Activated CD4-positive, alpha-beta T cell treated with anti-CD3 and anti-CD28 coated beads for 24 hours (primary cell): ENCODE measurements around the gene OVCA2.

ENCODE experiments used
- DNase-seq, 2 donors: peaks; one replicate each; pipeline ENCODE4 v3.0.0-alpha.2; 2020; ENCODE audit warnings: low read depth in 2 of 2

The OVCA2 gene

GRCh38 chr17:2064980-2065785 is 23.4 kb downstream of the OVCA2 start:
- peak; percentile 50 to 58 for DNase-seq

DNA sequence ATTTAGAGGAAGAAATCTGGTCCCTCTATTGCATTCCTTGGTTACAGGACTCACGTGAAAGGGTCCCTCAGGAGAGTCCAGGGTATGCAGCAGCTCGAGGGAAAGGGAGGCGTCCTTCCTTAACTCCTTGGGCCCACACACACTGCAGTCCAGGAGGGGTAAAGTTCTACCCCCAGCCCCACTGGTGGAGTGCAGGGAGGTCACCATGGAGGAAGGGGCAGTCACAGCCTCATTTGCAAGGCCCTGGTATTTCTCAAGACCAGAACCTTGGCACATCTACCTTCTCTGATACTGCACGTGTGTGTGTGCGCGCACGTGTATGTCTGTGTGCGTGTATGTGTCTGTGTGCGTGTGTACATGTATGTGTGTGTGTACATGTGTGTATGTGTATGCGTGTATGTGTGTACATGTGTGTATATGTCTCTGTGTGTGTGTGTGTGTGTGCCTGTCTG is 24.2 kb downstream of the OVCA2 start:
- DNase-seq: no peak

DNA sequence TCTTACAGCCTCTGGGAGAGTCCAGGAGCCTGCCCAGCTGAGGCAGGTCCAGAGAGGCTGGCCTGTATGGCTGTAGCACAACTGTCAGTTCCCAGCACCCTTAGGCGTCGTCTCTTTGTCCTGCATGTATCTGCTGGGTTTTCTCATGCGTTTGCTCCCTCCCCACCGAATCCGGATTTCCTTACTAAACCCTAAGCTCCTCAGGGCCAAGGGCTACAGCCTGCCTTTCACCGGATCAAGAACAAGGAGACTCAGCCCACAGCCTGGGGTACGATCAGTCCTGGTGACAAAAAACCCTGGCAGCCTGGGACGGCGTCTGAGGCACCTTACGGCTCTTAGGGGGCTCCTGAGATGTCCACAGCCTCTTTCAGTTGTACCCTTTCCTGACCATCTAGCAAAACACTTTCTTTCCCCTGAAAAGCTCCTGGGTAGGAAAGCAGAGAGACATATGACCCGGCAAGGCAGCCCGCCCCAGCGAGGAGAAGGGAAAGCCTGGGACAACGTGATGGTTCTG is 25.3 kb downstream of the OVCA2 start:
- DNase-seq: no peak

DNA sequence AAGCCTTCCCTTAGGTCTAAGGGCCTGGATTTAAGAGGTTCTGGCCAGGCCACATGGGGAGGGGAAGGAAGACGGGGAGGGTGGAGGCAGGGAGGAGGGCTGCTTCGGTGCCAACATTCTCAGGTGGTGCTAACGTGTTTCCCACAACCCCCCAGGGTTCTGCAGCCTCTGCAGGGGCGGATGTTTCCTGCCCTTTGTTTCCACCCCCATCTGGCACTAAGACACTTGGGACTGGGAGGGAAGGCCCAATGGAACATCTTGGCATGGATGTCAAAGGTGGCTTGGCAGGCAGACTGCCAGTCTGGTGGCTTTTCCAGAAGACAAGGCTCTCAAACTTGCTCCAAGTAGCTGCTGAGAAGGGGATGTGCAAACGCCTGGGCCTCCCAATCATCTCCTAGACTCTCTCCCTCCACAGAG is 25.8 kb downstream of the OVCA2 start:
- DNase-seq: no peak

DNA sequence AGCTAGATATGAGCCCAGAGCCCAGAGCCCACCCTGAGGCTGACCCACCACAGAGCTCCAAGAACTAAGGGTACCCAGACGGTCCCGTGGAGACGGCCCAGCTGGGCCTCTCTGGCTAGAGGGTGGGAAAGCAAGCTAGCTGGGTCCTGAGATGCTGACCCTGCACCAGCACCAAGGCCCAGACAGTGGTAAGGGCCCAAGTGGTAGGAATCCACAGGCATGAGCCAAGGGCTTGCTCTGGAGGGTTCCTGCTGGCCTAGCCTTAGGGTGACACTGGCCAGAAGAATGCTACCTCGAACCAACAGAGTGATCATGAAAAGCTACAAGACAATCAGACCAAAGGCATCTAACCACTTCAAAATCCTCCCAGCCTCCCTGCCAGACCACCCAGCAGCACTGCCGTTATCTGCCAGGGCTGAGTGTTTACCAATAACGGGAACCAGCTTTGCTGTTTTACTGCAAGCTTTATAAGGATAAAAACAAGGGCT is 26.3 kb downstream of the OVCA2 start:
- no peak for DNase-seq

DNA sequence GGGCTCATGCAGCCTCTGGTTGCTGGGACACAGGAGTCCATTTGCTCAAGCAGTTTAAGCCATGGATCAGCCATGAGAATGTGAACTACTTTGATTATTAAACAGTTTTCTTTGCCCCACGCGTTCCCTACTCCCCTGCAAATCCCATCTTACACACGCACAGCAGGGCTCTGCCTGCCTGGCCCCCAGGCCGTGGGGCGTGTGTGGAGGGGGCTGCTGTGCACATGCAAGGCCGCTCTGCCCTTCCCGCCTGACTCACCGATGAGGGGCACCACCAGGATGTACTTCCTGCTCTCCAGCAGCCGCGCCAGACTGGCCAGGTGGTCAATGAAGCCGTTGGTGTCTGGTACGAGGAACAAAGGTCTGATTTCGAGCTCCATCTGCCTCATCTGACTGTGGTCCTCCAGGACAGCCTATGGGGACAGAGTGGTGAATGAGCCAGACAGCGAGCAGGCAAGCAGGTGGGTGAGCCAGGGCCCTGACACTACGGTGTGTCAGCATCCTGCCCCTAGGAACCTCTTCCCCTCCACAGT is 26.8 kb downstream of the OVCA2 start:
- no peak for DNase-seq

DNA sequence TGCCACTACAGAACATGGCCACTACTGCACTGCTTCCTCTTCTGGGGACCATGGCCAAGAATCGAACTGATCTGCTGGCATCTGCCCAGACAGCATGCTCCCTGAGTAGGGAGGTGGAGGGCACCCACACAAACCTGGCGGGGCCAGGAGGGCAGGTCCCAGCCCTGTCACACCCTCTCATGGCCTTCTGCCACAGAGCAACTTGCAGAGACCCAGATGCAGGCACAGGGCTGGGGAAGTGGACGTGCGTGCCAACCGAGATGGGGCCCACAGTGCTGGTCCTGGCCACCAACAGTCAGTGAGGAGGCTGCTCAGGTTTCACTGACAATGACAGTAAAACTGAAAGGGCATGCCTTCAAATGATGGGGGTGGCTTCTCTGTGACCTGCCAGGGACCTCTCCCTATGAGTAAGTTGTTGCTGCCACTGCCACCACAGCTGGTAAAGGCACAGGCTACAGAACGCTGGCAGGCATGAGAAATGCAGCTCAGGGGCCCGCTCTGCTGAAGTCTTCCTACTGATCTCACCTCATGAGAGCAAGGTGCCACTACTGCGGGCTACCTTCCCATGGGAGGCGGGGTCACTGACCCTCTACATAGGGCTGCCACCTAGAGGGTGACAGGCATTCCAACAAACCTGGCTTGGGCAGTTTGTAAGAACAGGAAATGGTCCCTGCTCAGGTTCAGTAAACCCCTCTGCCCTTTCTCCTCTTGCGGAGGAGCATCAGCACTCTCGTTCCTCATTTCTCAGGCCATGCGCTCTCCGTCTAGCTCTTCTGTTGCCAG is 28.6 kb downstream of the OVCA2 start:
- DNase-seq: peak; percentile 50 to 60

DNA sequence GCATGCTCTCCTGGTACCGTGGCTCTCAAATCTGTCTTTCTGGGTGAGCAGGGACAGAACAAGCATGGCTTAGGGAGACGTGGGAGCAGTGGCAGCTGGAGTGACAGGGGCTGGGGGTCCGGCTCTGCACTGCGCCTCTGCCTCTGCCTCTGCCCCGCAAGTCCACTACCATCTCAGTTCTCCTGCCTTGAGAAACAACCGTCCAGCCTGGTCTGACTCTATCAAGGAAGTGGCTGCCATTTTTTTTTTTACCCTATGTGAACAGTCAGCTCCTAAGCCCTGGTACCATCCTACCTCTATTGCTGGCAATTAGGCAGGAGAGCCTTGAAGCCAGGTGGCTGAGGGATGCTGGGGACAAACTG is 29.2 kb downstream of the OVCA2 start:
- no peak for DNase-seq

DNA sequence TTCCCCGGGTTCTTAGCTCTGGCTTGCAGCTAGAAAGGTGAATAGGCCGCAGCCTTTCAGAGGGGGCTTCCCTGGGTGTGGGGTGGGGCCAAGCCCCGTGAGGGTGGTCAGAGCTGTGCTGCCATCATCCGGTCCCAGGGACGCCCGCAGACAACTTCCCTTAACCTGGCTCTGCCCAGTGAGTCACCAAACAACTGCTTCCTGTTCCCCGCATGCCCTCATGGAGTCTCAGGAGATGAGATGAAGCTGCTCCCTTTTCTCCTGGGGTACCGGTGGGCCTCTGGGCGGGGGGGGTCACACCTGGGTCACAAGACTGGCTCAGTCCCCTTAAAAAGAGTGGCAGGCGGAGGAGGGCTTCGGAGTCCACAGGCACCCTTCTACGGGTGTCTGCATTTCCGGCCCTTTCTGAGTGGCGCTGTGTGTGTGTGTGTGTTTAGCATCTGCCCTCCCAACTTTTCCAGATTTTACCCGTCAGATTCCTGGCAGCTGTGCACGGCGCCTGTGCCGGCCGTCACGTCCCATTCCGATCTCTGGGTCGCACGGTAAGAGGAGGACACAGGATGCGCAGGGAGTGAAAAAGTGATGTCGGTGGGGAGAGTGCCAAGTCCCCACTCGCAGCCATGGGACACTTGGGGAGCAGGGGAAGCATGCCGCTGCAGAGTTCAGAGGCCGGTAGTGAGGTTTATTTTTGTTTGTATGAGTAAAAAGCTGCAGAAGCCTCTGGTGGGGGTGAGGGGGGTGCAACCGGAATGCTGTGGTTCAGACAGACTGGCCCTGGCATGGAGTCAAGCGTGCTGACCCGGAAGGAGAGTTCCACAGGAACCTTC is 29.8 kb downstream of the OVCA2 start:
- no peak for DNase-seq

GRCh38 chr17:2074919-2075318 is 33.1 kb downstream of the OVCA2 start:
- DNase-seq: no peak

DNA sequence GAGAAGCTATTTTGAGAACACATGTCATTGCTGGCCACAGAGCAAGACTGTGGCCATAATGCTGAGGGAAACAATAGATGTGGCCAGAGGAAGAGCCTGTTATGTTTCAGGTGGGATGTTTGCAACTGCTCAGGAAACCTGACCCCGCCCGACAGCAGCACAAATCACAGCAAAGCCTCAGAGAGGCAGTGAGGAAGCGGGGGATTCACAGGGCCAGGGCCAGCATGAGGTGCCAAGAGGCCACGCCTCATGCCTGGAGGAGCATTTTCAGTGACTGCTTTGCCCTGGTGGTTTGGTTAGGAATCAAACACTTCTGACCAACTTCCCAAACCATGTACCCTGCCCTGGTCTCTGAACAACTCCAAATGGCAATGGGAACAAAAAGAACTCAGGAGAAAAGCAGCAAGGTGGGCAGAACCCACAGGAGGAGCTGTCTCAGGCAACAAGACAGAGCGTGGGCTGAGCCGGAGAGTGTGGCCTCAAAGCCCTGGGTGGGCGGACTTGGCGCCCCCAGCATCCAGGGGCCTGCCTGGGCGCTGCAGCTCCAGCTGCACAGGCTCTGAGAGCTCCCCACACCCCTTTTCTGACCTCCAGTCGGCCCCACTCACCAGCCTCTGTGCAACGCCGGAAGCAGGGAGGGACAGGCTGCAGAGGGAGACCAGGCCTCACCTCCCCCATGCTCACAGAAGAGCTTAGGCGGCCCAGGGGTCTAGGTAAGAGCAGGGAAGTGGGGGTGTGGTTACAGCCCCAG is 33.7 kb downstream of the OVCA2 start:
- no peak for DNase-seq

GRCh38 chr17:2076087-2076984 is 34.5 kb downstream of the OVCA2 start:
- no peak for DNase-seq

GRCh38 chr17:2077040-2077439 is 35.2 kb downstream of the OVCA2 start:
- no peak for DNase-seq

DNA sequence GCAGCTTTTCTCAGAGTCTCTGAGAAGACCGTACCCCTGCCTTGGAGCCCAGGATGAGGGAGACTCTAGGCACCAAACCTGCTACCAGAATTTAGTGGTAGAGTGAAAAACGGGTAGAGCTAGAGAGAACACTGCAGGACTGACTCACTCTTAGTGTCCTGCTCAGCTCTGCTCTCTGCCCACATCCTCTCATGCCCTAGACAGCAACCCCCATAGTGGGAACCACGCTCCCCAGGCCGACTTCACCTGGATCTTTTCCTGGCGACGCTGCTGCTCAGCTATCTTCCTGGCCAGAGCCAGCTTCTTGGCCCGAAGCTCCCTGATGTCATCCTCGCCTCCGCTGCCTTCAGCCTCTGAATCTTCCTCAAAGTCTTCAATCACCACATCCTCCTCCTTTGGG is 39.7 kb downstream of the OVCA2 start:
- DNase-seq: no peak

DNA sequence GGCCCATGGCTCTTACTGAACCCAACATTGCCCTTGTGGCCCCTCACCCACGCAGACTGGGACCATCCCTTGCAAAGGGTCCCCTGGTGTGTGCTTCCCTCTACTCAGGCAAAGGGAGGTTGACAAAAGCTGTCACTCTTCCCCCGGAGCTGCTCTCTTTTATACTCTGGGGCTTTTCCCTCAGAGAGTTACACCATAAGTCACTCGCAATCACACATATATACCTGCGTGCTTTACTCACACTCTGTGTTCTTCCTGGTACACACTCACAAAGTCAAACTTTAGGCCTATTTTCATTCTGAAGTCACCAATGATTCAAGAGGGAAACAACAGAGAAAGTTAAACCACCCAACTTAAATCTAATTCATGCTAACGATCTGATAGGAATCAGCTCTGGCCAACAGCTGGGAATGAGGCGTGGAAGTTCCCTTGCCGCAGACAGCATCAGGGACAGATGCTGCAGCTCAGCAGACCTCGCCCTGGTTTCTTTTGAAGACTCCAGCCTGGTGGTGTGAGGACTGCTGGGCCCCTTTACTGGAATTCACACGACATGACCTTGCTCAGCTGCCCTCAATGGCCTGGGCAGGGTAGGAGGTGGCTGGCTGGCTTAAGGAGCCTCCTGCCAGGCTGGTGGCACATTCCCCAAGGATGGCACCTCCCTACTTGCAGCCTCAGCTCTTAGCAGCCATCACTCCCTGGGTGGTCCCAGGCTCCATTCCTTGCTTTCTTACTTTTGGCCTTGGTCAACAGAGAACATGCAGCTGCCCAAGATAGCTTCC is 40.4 kb downstream of the OVCA2 start:
- DNase-seq: no peak

DNA sequence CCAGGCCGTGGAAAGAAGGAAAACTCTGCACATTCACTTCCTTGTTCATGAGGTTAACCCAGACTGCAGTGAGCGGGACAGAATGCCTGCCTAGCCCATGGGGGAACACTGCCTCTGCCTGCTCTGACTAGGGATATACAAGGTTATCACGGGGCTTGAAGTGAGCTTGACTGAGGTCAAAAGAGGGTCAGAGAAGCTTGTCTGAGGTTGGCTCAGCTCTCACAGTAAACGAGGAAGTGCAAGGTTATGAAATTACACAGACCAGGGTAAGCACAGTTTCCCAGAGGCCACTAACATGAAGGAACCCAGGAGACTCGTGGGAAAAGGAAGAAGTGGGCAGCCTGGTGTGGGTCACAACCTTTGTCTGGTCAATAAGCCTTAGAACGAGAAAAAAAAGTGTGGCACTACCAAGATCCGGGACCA is 41.8 kb downstream of the OVCA2 start:
- no peak for DNase-seq

- no peak for DNase-seq
Observed at GRCh38 chr17:2084036-2084765, 42.4 kb downstream of the OVCA2 start.
